Measurements from ENCODE around the gene KDM3B. TPM values are rescaled to one million over a fixed set of nuclear protein-coding genes. Genes with fewer than 3 reads are reported as not detected.
A peak's percentile ranks its signal among the peaks of the same experiment; 100 is the strongest.

The KDM3B gene, protein sequence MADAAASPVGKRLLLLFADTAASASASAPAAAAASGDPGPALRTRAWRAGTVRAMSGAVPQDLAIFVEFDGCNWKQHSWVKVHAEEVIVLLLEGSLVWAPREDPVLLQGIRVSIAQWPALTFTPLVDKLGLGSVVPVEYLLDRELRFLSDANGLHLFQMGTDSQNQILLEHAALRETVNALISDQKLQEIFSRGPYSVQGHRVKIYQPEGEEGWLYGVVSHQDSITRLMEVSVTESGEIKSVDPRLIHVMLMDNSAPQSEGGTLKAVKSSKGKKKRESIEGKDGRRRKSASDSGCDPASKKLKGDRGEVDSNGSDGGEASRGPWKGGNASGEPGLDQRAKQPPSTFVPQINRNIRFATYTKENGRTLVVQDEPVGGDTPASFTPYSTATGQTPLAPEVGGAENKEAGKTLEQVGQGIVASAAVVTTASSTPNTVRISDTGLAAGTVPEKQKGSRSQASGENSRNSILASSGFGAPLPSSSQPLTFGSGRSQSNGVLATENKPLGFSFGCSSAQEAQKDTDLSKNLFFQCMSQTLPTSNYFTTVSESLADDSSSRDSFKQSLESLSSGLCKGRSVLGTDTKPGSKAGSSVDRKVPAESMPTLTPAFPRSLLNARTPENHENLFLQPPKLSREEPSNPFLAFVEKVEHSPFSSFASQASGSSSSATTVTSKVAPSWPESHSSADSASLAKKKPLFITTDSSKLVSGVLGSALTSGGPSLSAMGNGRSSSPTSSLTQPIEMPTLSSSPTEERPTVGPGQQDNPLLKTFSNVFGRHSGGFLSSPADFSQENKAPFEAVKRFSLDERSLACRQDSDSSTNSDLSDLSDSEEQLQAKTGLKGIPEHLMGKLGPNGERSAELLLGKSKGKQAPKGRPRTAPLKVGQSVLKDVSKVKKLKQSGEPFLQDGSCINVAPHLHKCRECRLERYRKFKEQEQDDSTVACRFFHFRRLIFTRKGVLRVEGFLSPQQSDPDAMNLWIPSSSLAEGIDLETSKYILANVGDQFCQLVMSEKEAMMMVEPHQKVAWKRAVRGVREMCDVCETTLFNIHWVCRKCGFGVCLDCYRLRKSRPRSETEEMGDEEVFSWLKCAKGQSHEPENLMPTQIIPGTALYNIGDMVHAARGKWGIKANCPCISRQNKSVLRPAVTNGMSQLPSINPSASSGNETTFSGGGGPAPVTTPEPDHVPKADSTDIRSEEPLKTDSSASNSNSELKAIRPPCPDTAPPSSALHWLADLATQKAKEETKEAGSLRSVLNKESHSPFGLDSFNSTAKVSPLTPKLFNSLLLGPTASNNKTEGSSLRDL (N-terminal part only)
- 100 to 1,000 TPM in 1 of 6 donors, 10 to 100 TPM in 5; 54.8 to 110 (median 56.8) TPM for total RNA-seq

DNA sequence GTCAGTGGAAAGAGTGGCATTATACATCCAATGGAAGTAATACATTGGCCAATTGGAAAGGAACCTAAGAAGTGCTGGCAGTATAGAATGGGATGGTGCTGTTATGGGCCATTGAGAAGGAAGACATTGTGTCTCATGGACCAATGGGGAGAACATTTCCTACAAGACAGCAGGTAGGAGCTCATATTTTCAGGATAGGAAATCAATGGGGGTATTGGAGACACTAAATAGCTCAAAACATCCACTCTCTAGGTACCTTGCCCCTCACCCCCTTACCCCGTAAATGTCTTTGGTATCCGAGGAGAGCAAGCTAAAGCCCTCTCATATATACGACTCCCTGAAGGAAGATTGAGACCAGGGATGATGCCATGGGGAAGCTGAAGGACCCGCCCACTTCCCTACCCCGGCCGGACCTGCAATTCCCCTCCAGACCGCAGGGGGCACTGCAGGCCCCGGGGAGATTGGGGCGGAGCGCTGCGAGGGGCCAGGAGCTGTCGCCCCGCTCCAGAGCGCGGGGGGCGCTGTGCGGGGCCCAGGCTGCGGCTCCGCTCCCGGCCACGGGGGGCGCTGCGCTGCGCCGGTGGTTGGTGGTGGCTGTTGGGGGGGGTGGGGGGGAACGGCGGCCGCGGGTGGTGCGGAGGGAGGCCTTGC, at the start of gene KDM3B:
Gene KDM3B (plus strand): TSS at position 615 of the 651 bp plus-strand sequence. CDS start 111 bp downstream, outside the sequence.
- peaks cover 19 to 23% (median 21%) of the 10 kb centered on the region in 4 donors for H3K4me1 ChIP-seq
- H3K4me3 ChIP-seq, result peak within 1 kb of the TSS; percentile 82 to 94 (median 89)
- TF ChIP-seq EP300 (IDR thresholded peaks at IDR 0.05), result peak in 1 of 4 donors; percentile 25
- TF ChIP-seq, protein P1, sequence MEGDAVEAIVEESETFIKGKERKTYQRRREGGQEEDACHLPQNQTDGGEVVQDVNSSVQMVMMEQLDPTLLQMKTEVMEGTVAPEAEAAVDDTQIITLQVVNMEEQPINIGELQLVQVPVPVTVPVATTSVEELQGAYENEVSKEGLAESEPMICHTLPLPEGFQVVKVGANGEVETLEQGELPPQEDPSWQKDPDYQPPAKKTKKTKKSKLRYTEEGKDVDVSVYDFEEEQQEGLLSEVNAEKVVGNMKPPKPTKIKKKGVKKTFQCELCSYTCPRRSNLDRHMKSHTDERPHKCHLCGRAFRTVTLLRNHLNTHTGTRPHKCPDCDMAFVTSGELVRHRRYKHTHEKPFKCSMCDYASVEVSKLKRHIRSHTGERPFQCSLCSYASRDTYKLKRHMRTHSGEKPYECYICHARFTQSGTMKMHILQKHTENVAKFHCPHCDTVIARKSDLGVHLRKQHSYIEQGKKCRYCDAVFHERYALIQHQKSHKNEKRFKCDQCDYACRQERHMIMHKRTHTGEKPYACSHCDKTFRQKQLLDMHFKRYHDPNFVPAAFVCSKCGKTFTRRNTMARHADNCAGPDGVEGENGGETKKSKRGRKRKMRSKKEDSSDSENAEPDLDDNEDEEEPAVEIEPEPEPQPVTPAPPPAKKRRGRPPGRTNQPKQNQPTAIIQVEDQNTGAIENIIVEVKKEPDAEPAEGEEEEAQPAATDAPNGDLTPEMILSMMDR (IDR thresholded peaks at IDR 0.05), result peak; percentile 99 to 100 (median 100)
- peak in 1 of 2 donors; percentile 64 for TF ChIP-seq POLR2AphosphoS5 (IDR thresholded peaks at IDR 0.05)
- TF ChIP-seq POLR2A (IDR thresholded peaks at IDR 0.05), result no peak
- H3K27ac ChIP-seq, result peak within 1 kb of the TSS; percentile 96 to 100 (median 98)
- DNase-seq (peak; percentile 88 to 98), ATAC-seq (ENCODE audit: low FRiP score in 2 of 2) (peak; percentile 95 to 98)
- peaks cover 2 to 18% (median 13%) of the 10 kb centered on the region in 4 donors for H3K36me3 ChIP-seq
- 46 to 58% methylated on average over 2 to 4 of the region's 30 CpGs for WGBS, 2 donors
- H3K9me3 ChIP-seq, result no peaks in the 10 kb centered on the region
- no peaks in the 10 kb centered on the region for H3K27me3 ChIP-seq

DNA sequence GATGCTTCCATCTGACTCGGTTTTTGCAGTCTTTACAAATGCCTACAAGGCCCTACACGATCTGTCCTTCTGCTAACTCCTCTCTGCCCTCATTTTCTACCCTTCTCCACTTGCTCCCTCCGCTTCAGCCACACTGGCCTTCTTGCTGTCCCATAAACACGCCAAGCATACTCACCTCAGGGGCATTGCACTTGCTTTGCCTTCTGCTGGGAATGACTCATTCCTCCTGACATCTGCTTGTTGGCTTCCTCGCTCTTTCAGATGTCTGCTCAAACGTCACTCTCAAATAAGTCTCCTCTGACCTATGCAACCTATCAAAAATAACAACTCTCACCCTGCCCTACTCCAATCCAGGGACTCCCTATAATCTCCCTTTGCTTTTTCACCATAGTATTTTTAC, 49.1 kb upstream of the KDM3B start:
- Histone ChIP-seq H3K36me3 (no peaks in the 10 kb centered on the region), H3K27me3 (no peaks in the 10 kb centered on the region), H3K4me3 (no peak overlapping the region), H3K27ac (no peak overlapping the region), H3K4me1 (no peaks in the 10 kb centered on the region), H3K9me3 (no peaks in the 10 kb centered on the region)
- ATAC-seq (ENCODE audit: low FRiP score in 2 of 2), result no peak
- DNase-seq, result no peak
- TF ChIP-seq POLR2A (IDR thresholded peaks at IDR 0.05), result no peak
- no peak for TF ChIP-seq POLR2AphosphoS5 (IDR thresholded peaks at IDR 0.05)
- TF ChIP-seq EP300 (IDR thresholded peaks at IDR 0.05), result no peak
- TF ChIP-seq, protein P1 (IDR thresholded peaks at IDR 0.05), result no peak
- 90 to 91% methylated on average over 6 of the region's 6 CpGs for WGBS, 2 donors

DNA sequence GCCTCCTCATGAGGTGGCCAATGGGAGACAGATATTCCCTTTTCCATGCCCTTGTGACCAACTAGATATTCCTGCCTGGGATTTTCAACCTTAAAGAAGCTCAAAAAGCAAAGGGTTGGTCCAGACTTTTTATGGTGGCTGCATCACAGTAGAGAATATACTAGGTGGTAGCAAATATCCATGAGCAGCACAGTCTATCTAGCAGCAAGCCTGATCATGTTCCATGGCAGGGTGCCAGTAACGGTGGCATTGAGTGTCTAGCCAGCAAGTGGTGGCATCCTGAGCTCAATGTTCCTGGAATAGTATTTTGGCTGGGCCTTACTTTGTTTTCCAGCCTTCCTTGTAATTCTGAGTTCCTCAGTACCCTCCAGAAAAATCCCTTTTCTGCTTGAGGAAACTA, 46.7 kb upstream of the KDM3B start:
- TF ChIP-seq POLR2A (IDR thresholded peaks at IDR 0.05), result no peak
- no peak for TF ChIP-seq EP300 (IDR thresholded peaks at IDR 0.05)
- no peaks in the 10 kb centered on the region for H3K36me3 ChIP-seq
- no peaks in the 10 kb centered on the region for H3K27me3 ChIP-seq
- H3K27ac ChIP-seq, result no peak overlapping the region
- no peak overlapping the region for H3K4me3 ChIP-seq
- WGBS, 2 donors, result 40 to 50% methylated on average over 1 of the region's 1 CpG
- no peaks in the 10 kb centered on the region for H3K9me3 ChIP-seq
- peak in 1 of 2 donors; percentile 24 for DNase-seq
- ATAC-seq (ENCODE audit: low FRiP score in 2 of 2), result no peak
- no peaks in the 10 kb centered on the region for H3K4me1 ChIP-seq

DNA sequence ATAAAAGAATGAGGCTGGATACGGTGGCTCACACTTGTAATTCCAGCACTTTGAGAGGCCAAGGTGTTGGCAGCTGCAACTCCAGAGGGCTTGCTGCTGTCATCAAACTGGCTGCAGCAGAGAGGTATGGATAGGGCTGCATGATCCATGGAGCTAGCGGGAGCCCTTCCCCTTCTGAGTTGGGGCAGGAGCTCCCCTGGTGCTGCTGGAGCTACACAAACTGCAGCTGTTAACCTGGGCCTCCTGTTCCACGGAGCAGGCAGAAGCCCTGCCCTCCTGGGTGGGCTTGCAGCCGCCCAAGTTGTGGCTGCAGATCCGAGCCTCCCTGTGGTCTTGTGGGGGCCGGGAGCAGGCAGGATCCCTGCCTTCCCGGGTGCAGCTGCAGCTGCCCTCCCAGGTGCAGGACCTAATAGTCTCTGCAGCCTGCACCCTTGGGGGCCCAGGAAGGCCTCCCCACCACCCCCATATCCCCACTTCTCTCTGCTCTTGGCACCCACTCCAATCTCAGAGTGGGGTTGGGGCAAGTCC, 36.7 kb upstream of the KDM3B start:
- Histone ChIP-seq H3K4me1 (no peaks in the 10 kb centered on the region), H3K27me3 (no peaks in the 10 kb centered on the region), H3K36me3 (no peaks in the 10 kb centered on the region), H3K9me3 (no peaks in the 10 kb centered on the region), H3K4me3 (no peak overlapping the region), H3K27ac (no peak overlapping the region)
- 83 to 89% methylated on average over 1 to 7 of the region's 7 CpGs for WGBS, 2 donors
- no peak for ATAC-seq (ENCODE audit: low FRiP score in 2 of 2)
- peak in 1 of 2 donors; percentile 53 for DNase-seq
- TF ChIP-seq, protein P1 (IDR thresholded peaks at IDR 0.05), result no peak
- TF ChIP-seq POLR2AphosphoS5 (IDR thresholded peaks at IDR 0.05) (no peak), POLR2A (IDR thresholded peaks at IDR 0.05) (no peak), EP300 (IDR thresholded peaks at IDR 0.05) (no peak)
